HEK293 (cell line): ENCODE data around the gene TBC1D12.
A peak's percentile ranks its signal among the peaks of the same experiment; 100 is the strongest.

ENCODE experiments used
- CTCF ChIA-PET: fragments of 350-600 bp; formaldehyde crosslinking; extraction: SDS; loops from one replicate; lab custom pipeline; 2021; ENCODE audit warnings: antibody characterized with exemption; lab: Yijun Ruan, JAX
- POLR2A ChIA-PET: fragments of 300-600 bp; formaldehyde crosslinking; extraction: SDS; loops from one replicate; lab custom pipeline; 2020; ENCODE audit warnings: antibody characterized with exemption, inconsistent platforms; lab: Yijun Ruan, JAX
- H3K27ac ChIP-seq: fragments of 200-500 bp; sonication (Bioruptor generic); 2 replicates; pipeline ENCODE4 v1.5.1; 2014; ENCODE audit warnings: low read depth, low read length, control low read depth, inconsistent platforms; ENCODE audit errors: extremely low read depth
- H3K36me3 ChIP-seq, 2 experiments: fragments of 200-500 bp in 1 of 2; sonication (Bioruptor generic) in 1 of 2; 1 replicate in 1 of 2; 2 replicates in 1 of 2; pipeline ENCODE4 v1.5.1; 2014 to 2017; ENCODE audit warnings: inconsistent platforms in 2 of 2, low read length in 2 of 2; ENCODE audit not compliant: control insufficient read depth in 2 of 2, insufficient read depth in 1 of 2
- H3K4me1 ChIP-seq: fragments of 200-500 bp; sonication (Bioruptor generic); 2 replicates; pipeline ENCODE4 v1.5.1; 2014; ENCODE audit warnings: mild to moderate bottlenecking, low read length, inconsistent platforms; ENCODE audit not compliant: control insufficient read depth, insufficient read depth
- H3K4me3 ChIP-seq: 2 replicates; pipeline ENCODE4 v1.5.1; 2011; ENCODE audit warnings: low read depth, mild to moderate bottlenecking, control low read depth, low read length, moderate library complexity
- H3K9me3 ChIP-seq: fragments of 200-500 bp; sonication (Bioruptor generic); 2 replicates; pipeline ENCODE4 v1.5.1; 2014; ENCODE audit warnings: low read depth, low read length, inconsistent platforms; ENCODE audit not compliant: control insufficient read depth, insufficient read depth
- GLI4 ChIP-seq: fragments of 450-650 bp; formaldehyde crosslinking; IDR thresholded peaks from 2 replicates; pipeline ENCODE4 v1.5.1; 2016; ENCODE audit warnings: missing biosample characterization, missing genetic modification characterization
- IKZF3 ChIP-seq: fragments of 450-650 bp; IDR thresholded peaks from 2 replicates; pipeline ENCODE4 v1.5.0; 2018; ENCODE audit warnings: missing biosample characterization, mild to moderate bottlenecking, missing genetic modification characterization, moderate library complexity
- KLF10 ChIP-seq: fragments of 450-650 bp; IDR thresholded peaks from 2 replicates; pipeline ENCODE4 v1.5.1; 2018; ENCODE audit warnings: missing biosample characterization, mild to moderate bottlenecking, missing genetic modification characterization
- PRDM1 ChIP-seq: fragments of 450-650 bp; formaldehyde crosslinking; IDR thresholded peaks from 2 replicates; pipeline ENCODE4; 2016; ENCODE audit warnings: missing biosample characterization, missing genetic modification characterization
- RBAK ChIP-seq: fragments of 450-650 bp; formaldehyde crosslinking; IDR thresholded peaks from 2 replicates; pipeline ENCODE4 v1.5.1; 2016; ENCODE audit warnings: missing biosample characterization, missing genetic modification characterization
- TCF7L2 ChIP-seq: IDR thresholded peaks from 2 replicates; pipeline ENCODE4 v1.6.1; 2011; ENCODE audit warnings: low read depth, mild to moderate bottlenecking, inconsistent platforms, low read length, moderate library complexity, borderline replicate concordance
- ZBTB8A ChIP-seq: fragments of 450-650 bp; formaldehyde crosslinking; IDR thresholded peaks from 2 replicates; pipeline ENCODE4 v1.5.1; 2016; ENCODE audit warnings: missing biosample characterization, missing genetic modification characterization
- ZNF133 ChIP-seq: fragments of 450-650 bp; formaldehyde crosslinking; IDR thresholded peaks from 2 replicates; pipeline ENCODE4 v1.5.1; 2016; ENCODE audit warnings: missing biosample characterization, missing genetic modification characterization
- ZNF140 ChIP-seq: fragments of 450-650 bp; formaldehyde crosslinking; IDR thresholded peaks from 2 replicates; pipeline ENCODE4 v1.5.1; 2016; ENCODE audit warnings: missing biosample characterization, missing genetic modification characterization
- ZNF302 ChIP-seq: fragments of 450-650 bp; formaldehyde crosslinking; IDR thresholded peaks from 2 replicates; pipeline ENCODE4 v1.5.1; 2016; ENCODE audit warnings: missing biosample characterization, missing genetic modification characterization, low read depth
- ZNF391 ChIP-seq: fragments of 450-650 bp; formaldehyde crosslinking; IDR thresholded peaks from 2 replicates; pipeline ENCODE4 v1.5.1; 2016; ENCODE audit warnings: low read depth, missing biosample characterization, missing genetic modification characterization, borderline replicate concordance
- ZNF426 ChIP-seq: fragments of 450-650 bp; formaldehyde crosslinking; IDR thresholded peaks from 2 replicates; pipeline ENCODE4 v1.5.1; 2017; ENCODE audit warnings: missing biosample characterization, missing genetic modification characterization, mild to moderate bottlenecking, inconsistent platforms, moderate library complexity
- ZNF433 ChIP-seq: fragments of 450-650 bp; formaldehyde crosslinking; IDR thresholded peaks from 2 replicates; pipeline ENCODE4 v1.5.1; 2016; ENCODE audit warnings: missing biosample characterization, missing genetic modification characterization, low read depth
- ZNF473 ChIP-seq: fragments of 450-650 bp; formaldehyde crosslinking; IDR thresholded peaks from 2 replicates; pipeline ENCODE4 v1.5.1; 2017; ENCODE audit warnings: missing biosample characterization, missing genetic modification characterization
- ZNF514 ChIP-seq: fragments of 450-650 bp; formaldehyde crosslinking; IDR thresholded peaks from 2 replicates; pipeline ENCODE4 v1.5.1; 2016; ENCODE audit warnings: missing biosample characterization, missing genetic modification characterization
- ZNF654 ChIP-seq: fragments of 450-650 bp; formaldehyde crosslinking; IDR thresholded peaks from 2 replicates; pipeline ENCODE4 v1.5.1; 2016; ENCODE audit warnings: low read depth, missing biosample characterization, missing genetic modification characterization
- ZNF660 ChIP-seq: fragments of 450-650 bp; IDR thresholded peaks from 2 replicates; pipeline ENCODE4 v1.5.1; 2018; ENCODE audit warnings: missing biosample characterization, mild to moderate bottlenecking, missing genetic modification characterization
- ZNF677 ChIP-seq: fragments of 450-650 bp; IDR thresholded peaks from 2 replicates; pipeline ENCODE4 v1.5.0; 2018; ENCODE audit warnings: missing biosample characterization, mild to moderate bottlenecking, missing genetic modification characterization, moderate library complexity
- ZNF747 ChIP-seq: fragments of 450-650 bp; formaldehyde crosslinking; IDR thresholded peaks from 2 replicates; pipeline ENCODE4 v1.5.1; 2016; ENCODE audit warnings: missing biosample characterization, missing genetic modification characterization
- TF ChIP-seq, protein P1 (sequence below): fragments of 450-650 bp; formaldehyde crosslinking; optimal IDR thresholded peaks from 2 replicates; pipeline ENCODE3; 2016; ENCODE audit warnings: missing biosample characterization, mild to moderate bottlenecking, missing genetic modification characterization
- TF ChIP-seq, protein P2 (sequence below): fragments of 450-650 bp; formaldehyde crosslinking; IDR thresholded peaks from 2 replicates; pipeline ENCODE4 v1.5.1; 2017; ENCODE audit warnings: missing biosample characterization, missing genetic modification characterization
- TF ChIP-seq, protein P3 (sequence below): fragments of 450-650 bp; formaldehyde crosslinking; IDR thresholded peaks from 2 replicates; pipeline ENCODE4 v1.5.1; 2016; ENCODE audit warnings: missing biosample characterization, missing genetic modification characterization

TBC1D12 gene

GRCh38 chr10:94496646-94497045, 94.3 kb downstream of the TBC1D12 start:
- H3K4me1 ChIP-seq: no peaks in the 10 kb centered on the region
- H3K36me3 ChIP-seq: no peaks in the 10 kb centered on the region; a peak in 1 of 3 replicates
- TF ChIP-seq ZNF473 (no peak), PRDM1 (tag by site-specific recombination) (peak; percentile 50; the same call in 1 of the 2 replicates), ZNF302 (tag by site-specific recombination) (no peak)
- ChIA-PET CTCF (interaction anchor here (0.7 kb wide), 2 partner anchors 219 to 429 kb away, joined by 3 to 4 read pairs; no protein-coding TSS in a partner anchor), POLR2A (no interaction called here)
- H3K9me3 ChIP-seq: no peaks in the 10 kb centered on the region
- no peak overlapping the region for H3K4me3 ChIP-seq
- no peak overlapping the region for H3K27ac ChIP-seq

- TF ChIP-seq ZNF660: no peak
- TF ChIP-seq ZNF654 (tag by site-specific recombination): peak; percentile 26; the same call in 1 of the 2 replicates
- ChIA-PET CTCF (interaction anchor here (0.6 to 1.0 kb wide), 7 partner anchors 33 to 582 kb away, joined by 3 to 4 read pairs (median 4); no protein-coding TSS in a partner anchor), POLR2A (no interaction called here)
- Histone ChIP-seq H3K4me1 (no peaks in the 10 kb centered on the region), H3K4me3 (no peak overlapping the region), H3K27ac (no peak overlapping the region), H3K36me3 (no peaks in the 10 kb centered on the region; a peak in 2 of 3 replicates), H3K9me3 (no peaks in the 10 kb centered on the region)
Measured at GRCh38 chr10:94500063-94500462, 97.7 kb downstream of the TBC1D12 start.

DNA sequence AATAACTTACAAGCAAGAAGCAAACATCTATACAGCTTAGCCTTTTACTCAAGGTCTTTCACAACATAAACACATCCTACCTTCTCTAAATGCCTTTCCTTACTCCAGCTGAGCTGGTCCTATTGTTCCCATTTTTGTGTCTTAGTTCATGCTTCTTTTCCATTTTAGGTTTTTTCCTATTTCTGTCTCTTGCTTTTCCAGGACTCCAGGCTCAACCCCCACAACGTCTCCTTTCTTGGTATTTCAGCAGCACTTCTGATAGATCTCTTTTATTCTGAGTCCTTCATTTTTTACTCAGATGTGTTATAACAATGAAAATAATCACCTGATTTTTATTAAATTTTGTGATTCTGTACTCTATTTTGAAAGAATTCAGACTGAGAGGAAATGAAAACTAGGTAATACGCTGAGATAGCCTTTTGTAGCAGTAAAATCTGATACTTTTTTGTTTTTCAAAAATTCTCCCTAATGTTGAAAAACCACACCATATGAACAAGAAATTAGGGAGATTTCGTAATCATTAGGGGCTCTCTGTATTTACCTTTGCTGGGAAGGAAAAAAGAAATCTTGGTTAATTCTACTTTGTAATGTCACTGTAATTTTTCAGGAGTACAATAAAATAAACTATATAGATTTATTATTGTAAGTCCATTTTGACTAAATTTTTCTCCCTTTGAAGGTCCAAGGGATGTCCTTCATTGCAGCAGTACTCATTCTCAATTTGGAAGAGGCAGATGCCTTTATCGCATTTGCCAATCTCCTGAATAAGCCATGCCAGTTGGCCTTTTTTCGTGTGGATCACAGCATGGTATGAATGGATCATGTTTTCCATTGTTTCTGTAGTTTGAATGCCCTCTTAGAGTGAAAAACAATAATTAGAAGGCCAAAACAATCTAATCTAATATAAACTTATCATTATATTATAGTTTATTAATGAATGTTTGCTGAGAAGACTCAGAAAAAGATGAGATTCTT, 119.2 kb downstream of the TBC1D12 start:
- Histone ChIP-seq H3K27ac (no peak overlapping the region), H3K36me3 (peaks cover 0 to 6% of the 10 kb centered on the region in 2 experiments; a peak in 1 of 3 replicates), H3K4me3 (no peak overlapping the region), H3K4me1 (no peaks in the 10 kb centered on the region), H3K9me3 (no peaks in the 10 kb centered on the region)
- ChIA-PET POLR2A (interaction anchor here (0.6 to 0.7 kb wide), 2 partner anchors 118 to 1084 kb away, joined by 3 to 7 read pairs; no protein-coding TSS in a partner anchor), CTCF (no interaction called here)
- no peak for TF ChIP-seq ZNF140 (tag by site-specific recombination)
- no peak for TF ChIP-seq ZNF391 (tag by site-specific recombination)
- TF ChIP-seq TCF7L2: no peak
- no peak for TF ChIP-seq KLF10 (tag by site-specific recombination)
- TF ChIP-seq ZNF677 (tag by site-specific recombination): no peak
- no peak for TF ChIP-seq ZNF433 (tag by site-specific recombination)
- TF ChIP-seq ZNF747 (tag by site-specific recombination): no peak
- TF ChIP-seq, protein P1, sequence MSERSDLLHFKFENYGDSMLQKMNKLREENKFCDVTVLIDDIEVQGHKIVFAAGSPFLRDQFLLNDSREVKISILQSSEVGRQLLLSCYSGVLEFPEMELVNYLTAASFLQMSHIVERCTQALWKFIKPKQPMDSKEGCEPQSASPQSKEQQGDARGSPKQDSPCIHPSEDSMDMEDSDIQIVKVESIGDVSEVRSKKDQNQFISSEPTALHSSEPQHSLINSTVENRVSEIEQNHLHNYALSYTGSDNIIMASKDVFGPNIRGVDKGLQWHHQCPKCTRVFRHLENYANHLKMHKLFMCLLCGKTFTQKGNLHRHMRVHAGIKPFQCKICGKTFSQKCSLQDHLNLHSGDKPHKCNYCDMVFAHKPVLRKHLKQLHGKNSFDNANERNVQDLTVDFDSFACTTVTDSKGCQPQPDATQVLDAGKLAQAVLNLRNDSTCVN (tag by site-specific recombination): no peak
- TF ChIP-seq ZBTB8A: no peak
- TF ChIP-seq ZNF133 (tag by site-specific recombination): no peak
- TF ChIP-seq, protein P2, sequence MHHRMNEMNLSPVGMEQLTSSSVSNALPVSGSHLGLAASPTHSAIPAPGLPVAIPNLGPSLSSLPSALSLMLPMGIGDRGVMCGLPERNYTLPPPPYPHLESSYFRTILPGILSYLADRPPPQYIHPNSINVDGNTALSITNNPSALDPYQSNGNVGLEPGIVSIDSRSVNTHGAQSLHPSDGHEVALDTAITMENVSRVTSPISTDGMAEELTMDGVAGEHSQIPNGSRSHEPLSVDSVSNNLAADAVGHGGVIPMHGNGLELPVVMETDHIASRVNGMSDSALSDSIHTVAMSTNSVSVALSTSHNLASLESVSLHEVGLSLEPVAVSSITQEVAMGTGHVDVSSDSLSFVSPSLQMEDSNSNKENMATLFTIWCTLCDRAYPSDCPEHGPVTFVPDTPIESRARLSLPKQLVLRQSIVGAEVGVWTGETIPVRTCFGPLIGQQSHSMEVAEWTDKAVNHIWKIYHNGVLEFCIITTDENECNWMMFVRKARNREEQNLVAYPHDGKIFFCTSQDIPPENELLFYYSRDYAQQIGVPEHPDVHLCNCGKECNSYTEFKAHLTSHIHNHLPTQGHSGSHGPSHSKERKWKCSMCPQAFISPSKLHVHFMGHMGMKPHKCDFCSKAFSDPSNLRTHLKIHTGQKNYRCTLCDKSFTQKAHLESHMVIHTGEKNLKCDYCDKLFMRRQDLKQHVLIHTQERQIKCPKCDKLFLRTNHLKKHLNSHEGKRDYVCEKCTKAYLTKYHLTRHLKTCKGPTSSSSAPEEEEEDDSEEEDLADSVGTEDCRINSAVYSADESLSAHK (tag by site-specific recombination): no peak
- TF ChIP-seq, protein P3, sequence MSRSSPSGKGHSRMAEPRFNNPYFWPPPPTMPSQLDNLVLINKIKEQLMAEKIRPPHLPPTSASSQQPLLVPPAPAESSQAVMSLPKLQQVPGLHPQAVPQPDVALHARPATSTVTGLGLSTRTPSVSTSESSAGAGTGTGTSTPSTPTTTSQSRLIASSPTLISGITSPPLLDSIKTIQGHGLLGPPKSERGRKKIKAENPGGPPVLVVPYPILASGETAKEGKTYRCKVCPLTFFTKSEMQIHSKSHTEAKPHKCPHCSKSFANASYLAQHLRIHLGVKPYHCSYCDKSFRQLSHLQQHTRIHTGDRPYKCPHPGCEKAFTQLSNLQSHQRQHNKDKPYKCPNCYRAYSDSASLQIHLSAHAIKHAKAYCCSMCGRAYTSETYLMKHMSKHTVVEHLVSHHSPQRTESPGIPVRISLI (tag by site-specific recombination): no peak
- no peak for TF ChIP-seq ZNF514 (tag by site-specific recombination)
- TF ChIP-seq ZNF426 (tag by site-specific recombination): no peak
- TF ChIP-seq ZNF473: no peak
- TF ChIP-seq GLI4: no peak
- TF ChIP-seq RBAK (tag by site-specific recombination): no peak
- TF ChIP-seq IKZF3 (tag by site-specific recombination): no peak
